SU-DHL-6 (cell line): Measurements from ENCODE around the gene RASD2.

Experiments
- H2AFZ ChIP-seq: fragments of 200-600 bp; sonication (generic); 2 replicates; pipeline ENCODE4 v1.6.1; 2014; ENCODE audit warnings: low read depth, mild to moderate bottlenecking, moderate library complexity, mixed read lengths, antibody characterized with exemption, low read length; ENCODE audit not compliant: severe bottlenecking
- H3F3A ChIP-seq: fragments of 200-600 bp; shearing (Covaris generic); 2 replicates; pipeline ENCODE4 v1.6.0; 2016; ENCODE audit warnings: antibody characterized with exemption, mild to moderate bottlenecking; ENCODE audit not compliant: insufficient read depth
- H3K27ac ChIP-seq: fragments of 200-600 bp; sonication (generic); 2 replicates; pipeline ENCODE4 v1.5.1; 2016; ENCODE audit warnings: low read depth, mild to moderate bottlenecking, low read length, moderate library complexity, mixed read lengths
- H3K27me3 ChIP-seq: fragments of 200-600 bp; sonication (generic), shearing (Covaris generic); 2 replicates; pipeline ENCODE4 v1.6.0; 2014; ENCODE audit warnings: mild to moderate bottlenecking, low read length
- H3K36me3 ChIP-seq: fragments of 200-600 bp; sonication (generic); 2 replicates; pipeline ENCODE4 v1.6.1; 2014; ENCODE audit warnings: mild to moderate bottlenecking, low read length, mixed read lengths
- H3K4me2 ChIP-seq: fragments of 300-600, 200-600 bp; shearing (Covaris generic), sonication (generic); 2 replicates; pipeline ENCODE4 v1.6.0; 2014; ENCODE audit warnings: low read length, low read depth, mild to moderate bottlenecking; ENCODE audit not compliant: poor library complexity, severe bottlenecking
- H3K4me3 ChIP-seq: fragments of 200-600 bp; sonication (generic); 2 replicates; pipeline ENCODE4 v1.5.1; 2014; ENCODE audit warnings: antibody characterized with exemption, low read length, mild to moderate bottlenecking, mixed read lengths; ENCODE audit not compliant: insufficient read depth, poor library complexity, severe bottlenecking
- H3K79me2 ChIP-seq: fragments of 200-600 bp; sonication (generic); 2 replicates; pipeline ENCODE4 v1.6.1; 2014; ENCODE audit warnings: mild to moderate bottlenecking, low read length, moderate library complexity; ENCODE audit not compliant: insufficient read depth
- H3K9ac ChIP-seq: fragments of 200-600 bp; sonication (generic); 2 replicates; pipeline ENCODE4 v1.7.0; 2014; ENCODE audit warnings: mild to moderate bottlenecking, low read length
- H3K9me2 ChIP-seq: fragments of 200-600 bp; sonication (generic); replicated peaks from 2 replicates; pipeline ENCODE4 v1.6.1; 2014; ENCODE audit warnings: low read length; ENCODE audit not compliant: insufficient read depth
- H3K9me3 ChIP-seq: fragments of 200-600 bp; sonication (generic); 2 replicates; pipeline ENCODE4 v1.6.1; 2014; ENCODE audit warnings: low read length, mixed read lengths; ENCODE audit not compliant: insufficient read depth
- H4K20me1 ChIP-seq: fragments of 200-600 bp; sonication (generic); 2 replicates; pipeline ENCODE4 v1.6.1; 2014; ENCODE audit warnings: low read depth, mild to moderate bottlenecking, antibody characterized with exemption, low read length, moderate library complexity, mixed read lengths
- CTCF ChIP-seq: fragments of 200-600 bp; sonication (generic); IDR thresholded peaks from one replicate; pipeline ENCODE4 v1.5.1; 2017; ENCODE audit warnings: antibody characterized with exemption, mild to moderate bottlenecking, low read length, moderate library complexity; ENCODE audit not compliant: insufficient read depth, poor library complexity, severe bottlenecking
- EZH2phosphoT487 ChIP-seq: fragments of 200-600 bp; sonication (generic), shearing (Covaris generic); conservative IDR thresholded peaks from 2 replicates; pipeline ENCODE4 v1.6.1; 2018; ENCODE audit warnings: mild to moderate bottlenecking, antibody characterized with exemption, low read length, moderate library complexity, mixed read lengths

The RASD2 gene

GRCh38 chr22:35582861-35583670, 42.4 kb downstream of the RASD2 start:
- Histone ChIP-seq H3K9ac (no peak overlapping the region), H4K20me1 (no peaks in the 10 kb centered on the region), H3K36me3 (no peaks in the 10 kb centered on the region), H3F3A (no peaks in the 10 kb centered on the region), H3K9me3 (no peaks in the 10 kb centered on the region), H3K27ac (no peak overlapping the region), H3K9me2 (no peaks in the 10 kb centered on the region), H2AFZ (no peak overlapping the region), H3K79me2 (no peaks in the 10 kb centered on the region), H3K4me2 (no peak overlapping the region), H3K4me3 (no peak overlapping the region), H3K27me3 (no peaks in the 10 kb centered on the region)
- TF ChIP-seq CTCF = peak; percentile 89
- TF ChIP-seq EZH2phosphoT487 = no peak

- no peaks in the 10 kb centered on the region for H3K79me2 ChIP-seq
- H3K9ac ChIP-seq = no peak overlapping the region
- H3F3A ChIP-seq = no peaks in the 10 kb centered on the region
- H2AFZ ChIP-seq = no peak overlapping the region
- no peaks in the 10 kb centered on the region for H3K27me3 ChIP-seq
- TF ChIP-seq EZH2phosphoT487 (no peak), CTCF (no peak)
- H3K9me3 ChIP-seq = no peaks in the 10 kb centered on the region
- no peak overlapping the region for H3K4me2 ChIP-seq
- H3K27ac ChIP-seq = no peak overlapping the region
- H3K36me3 ChIP-seq = no peaks in the 10 kb centered on the region
- H3K4me3 ChIP-seq = no peak overlapping the region
- H3K9me2 ChIP-seq = no peaks in the 10 kb centered on the region
- no peaks in the 10 kb centered on the region for H4K20me1 ChIP-seq
These were observed 46.1 kb downstream of the RASD2 start for GRCh38 chr22:35586771-35587170.

GRCh38 chr22:35587447-35587870, 46.8 kb downstream of the RASD2 start:
- Histone ChIP-seq H3K79me2 (no peaks in the 10 kb centered on the region), H3K4me3 (no peak overlapping the region), H3K27me3 (no peaks in the 10 kb centered on the region), H3K9ac (no peak overlapping the region), H4K20me1 (no peaks in the 10 kb centered on the region), H3K9me2 (no peaks in the 10 kb centered on the region), H3K9me3 (no peaks in the 10 kb centered on the region), H2AFZ (no peak overlapping the region), H3K36me3 (no peaks in the 10 kb centered on the region), H3F3A (no peaks in the 10 kb centered on the region), H3K4me2 (no peak overlapping the region), H3K27ac (no peak overlapping the region)
- no peak for TF ChIP-seq EZH2phosphoT487
- no peak for TF ChIP-seq CTCF
